ENCODE results near the gene CDX1. TPM values are rescaled to one million over a fixed set of nuclear protein-coding genes. Genes with fewer than 3 reads are reported as not detected.

Gene CDX1
- total RNA-seq, 1 experiment from 2014 or later, result not detected

DNA sequence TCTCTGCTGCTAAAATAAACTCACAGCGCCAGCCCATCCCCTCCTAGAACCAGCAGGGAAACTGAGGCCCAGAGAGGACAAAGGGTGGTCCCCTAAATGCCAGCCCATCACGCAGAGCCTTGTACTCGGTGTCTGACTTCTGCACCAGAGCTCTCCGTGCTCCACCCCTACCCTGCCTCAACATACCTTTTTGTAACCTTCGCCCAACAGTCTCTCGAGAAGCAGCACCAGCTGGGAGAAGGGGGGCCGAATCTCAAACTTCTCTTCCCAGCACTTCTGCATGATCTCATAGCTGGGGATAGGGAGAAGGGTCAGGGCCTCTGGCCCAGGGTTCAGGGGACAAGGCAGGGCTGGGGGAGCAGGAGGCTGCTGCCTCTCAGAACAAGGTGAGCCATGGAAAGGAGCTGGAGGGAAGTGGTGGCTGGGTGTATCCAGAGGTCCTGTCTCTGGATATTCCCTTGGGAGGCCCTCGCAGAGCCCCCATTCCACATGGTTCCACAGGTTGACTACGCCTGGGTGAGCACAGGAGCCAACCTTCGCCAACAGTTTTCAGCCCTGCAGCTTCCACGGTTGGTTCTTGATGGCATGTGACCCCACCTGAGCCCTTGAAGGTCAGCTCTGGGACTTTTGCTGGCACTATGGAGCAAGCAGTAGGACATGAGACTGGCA lies 47.9 kb upstream of the CDX1 start:
- Histone ChIP-seq H4K20me1 (ENCODE audit: low read length) (no peaks in the 10 kb centered on the region), H3K27me3 (ENCODE audit: low read length) (no peaks in the 10 kb centered on the region), H3K27ac (ENCODE audit: low read length) (no peak overlapping the region), H3K36me3 (ENCODE audit: low read depth, low read length) (no peaks in the 10 kb centered on the region), H3K4me1 (ENCODE audit: insufficient read depth, low read length) (no peaks in the 10 kb centered on the region), H3F3A (ENCODE audit: low read length, unreplicated experiment) (no peaks in the 10 kb centered on the region), H3K9me2 (replicated peaks; ENCODE audit: low read length) (no peaks in the 10 kb centered on the region), H3K9ac (ENCODE audit: low read length) (no peak overlapping the region), H3K4me3 (ENCODE audit: low read length) (no peak overlapping the region), H2AFZ (ENCODE audit: low read length) (no peak overlapping the region), H3K9me3 (ENCODE audit: low read length) (no peaks in the 10 kb centered on the region), H3K4me2 (ENCODE audit: low read length) (no peak overlapping the region), H3K79me2 (ENCODE audit: low read length) (no peaks in the 10 kb centered on the region)
- TF ChIP-seq, protein P1, sequence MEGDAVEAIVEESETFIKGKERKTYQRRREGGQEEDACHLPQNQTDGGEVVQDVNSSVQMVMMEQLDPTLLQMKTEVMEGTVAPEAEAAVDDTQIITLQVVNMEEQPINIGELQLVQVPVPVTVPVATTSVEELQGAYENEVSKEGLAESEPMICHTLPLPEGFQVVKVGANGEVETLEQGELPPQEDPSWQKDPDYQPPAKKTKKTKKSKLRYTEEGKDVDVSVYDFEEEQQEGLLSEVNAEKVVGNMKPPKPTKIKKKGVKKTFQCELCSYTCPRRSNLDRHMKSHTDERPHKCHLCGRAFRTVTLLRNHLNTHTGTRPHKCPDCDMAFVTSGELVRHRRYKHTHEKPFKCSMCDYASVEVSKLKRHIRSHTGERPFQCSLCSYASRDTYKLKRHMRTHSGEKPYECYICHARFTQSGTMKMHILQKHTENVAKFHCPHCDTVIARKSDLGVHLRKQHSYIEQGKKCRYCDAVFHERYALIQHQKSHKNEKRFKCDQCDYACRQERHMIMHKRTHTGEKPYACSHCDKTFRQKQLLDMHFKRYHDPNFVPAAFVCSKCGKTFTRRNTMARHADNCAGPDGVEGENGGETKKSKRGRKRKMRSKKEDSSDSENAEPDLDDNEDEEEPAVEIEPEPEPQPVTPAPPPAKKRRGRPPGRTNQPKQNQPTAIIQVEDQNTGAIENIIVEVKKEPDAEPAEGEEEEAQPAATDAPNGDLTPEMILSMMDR (conservative IDR thresholded peaks at IDR 0.05; ENCODE audit: low read depth, low read length), result no peak
- TF ChIP-seq EZH2 (IDR thresholded peaks at IDR 0.05; ENCODE audit: low read length, unreplicated experiment), result no peak
- TF ChIP-seq EZH2phosphoT487 (IDR thresholded peaks at IDR 0.05; ENCODE audit: borderline replicate concordance, low read length), result no peak
- no TSS peak for BruUV-seq (replicated peaks)
- DNase-seq, result no peak
- intact Hi-C loops (cut with micrococcal nuclease), result no loop called here
- ChIA-PET POLR2A (ENCODE audit: unreplicated experiment) (interaction anchor here (0.5 kb wide), 1 partner anchor 150 kb away, joined by 4 read pairs; no protein-coding TSS in a partner anchor), CTCF (no interaction called here)
- no peak for ATAC-seq

DNA sequence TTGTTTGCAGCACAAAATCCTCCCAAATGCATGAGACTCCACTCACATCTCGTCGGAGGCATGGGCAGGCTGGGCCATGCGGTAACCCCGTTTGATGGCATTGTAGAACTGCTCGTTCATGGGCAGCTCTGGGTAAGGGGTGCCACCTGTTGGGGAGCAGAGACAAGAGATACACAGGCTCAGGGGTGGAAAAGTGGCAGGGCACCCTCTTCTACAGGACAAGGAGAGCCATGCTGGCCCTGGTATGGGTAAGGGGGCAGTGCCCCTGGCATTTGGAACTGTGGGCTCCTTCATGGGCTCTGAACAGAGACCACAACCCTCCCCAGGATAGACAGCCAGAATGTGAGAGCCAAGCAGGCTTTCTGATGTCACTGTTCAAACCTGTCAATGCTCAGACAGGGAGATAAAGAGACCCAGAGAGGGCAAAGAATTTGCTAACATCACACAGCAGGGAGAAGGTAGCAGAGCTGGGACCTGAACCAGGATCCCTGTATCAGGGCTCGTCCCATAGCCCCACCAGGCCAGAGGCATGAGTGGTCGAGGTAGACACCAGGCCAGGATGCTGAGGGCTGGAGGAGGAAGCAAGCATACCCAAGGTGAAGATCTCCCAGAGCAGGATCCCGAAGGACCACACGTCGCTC lies 47.0 kb upstream of the CDX1 start:
- Histone ChIP-seq H4K20me1 (ENCODE audit: low read length) (no peaks in the 10 kb centered on the region), H3K4me1 (ENCODE audit: insufficient read depth, low read length) (no peaks in the 10 kb centered on the region), H3K27ac (ENCODE audit: low read length) (no peak overlapping the region), H3K27me3 (ENCODE audit: low read length) (no peaks in the 10 kb centered on the region), H3K9me3 (ENCODE audit: low read length) (no peaks in the 10 kb centered on the region), H3K4me2 (ENCODE audit: low read length) (no peak overlapping the region), H3K79me2 (ENCODE audit: low read length) (no peaks in the 10 kb centered on the region), H3F3A (ENCODE audit: low read length, unreplicated experiment) (no peaks in the 10 kb centered on the region), H3K4me3 (ENCODE audit: low read length) (no peak overlapping the region), H3K36me3 (ENCODE audit: low read depth, low read length) (no peaks in the 10 kb centered on the region), H3K9me2 (replicated peaks; ENCODE audit: low read length) (no peaks in the 10 kb centered on the region), H3K9ac (ENCODE audit: low read length) (no peak overlapping the region), H2AFZ (ENCODE audit: low read length) (no peak overlapping the region)
- DNase-seq, result no peak
- ATAC-seq, result peak; percentile 39; the same call in 1 of the 2 replicates
- intact Hi-C loops (cut with micrococcal nuclease), result no loop called here
- CTCF ChIA-PET, result interaction anchor here (0.6 kb wide), 1 partner anchor 291 kb away, joined by 4 read pairs; no protein-coding TSS in a partner anchor
- no TSS peak for BruUV-seq (replicated peaks)
- TF ChIP-seq, protein P1 (conservative IDR thresholded peaks at IDR 0.05; ENCODE audit: low read depth, low read length), result no peak
- no peak for TF ChIP-seq EZH2phosphoT487 (IDR thresholded peaks at IDR 0.05; ENCODE audit: borderline replicate concordance, low read length)
- TF ChIP-seq EZH2 (IDR thresholded peaks at IDR 0.05; ENCODE audit: low read length, unreplicated experiment), result no peak
- POLR2A ChIA-PET (ENCODE audit: unreplicated experiment), result no interaction called here

DNA sequence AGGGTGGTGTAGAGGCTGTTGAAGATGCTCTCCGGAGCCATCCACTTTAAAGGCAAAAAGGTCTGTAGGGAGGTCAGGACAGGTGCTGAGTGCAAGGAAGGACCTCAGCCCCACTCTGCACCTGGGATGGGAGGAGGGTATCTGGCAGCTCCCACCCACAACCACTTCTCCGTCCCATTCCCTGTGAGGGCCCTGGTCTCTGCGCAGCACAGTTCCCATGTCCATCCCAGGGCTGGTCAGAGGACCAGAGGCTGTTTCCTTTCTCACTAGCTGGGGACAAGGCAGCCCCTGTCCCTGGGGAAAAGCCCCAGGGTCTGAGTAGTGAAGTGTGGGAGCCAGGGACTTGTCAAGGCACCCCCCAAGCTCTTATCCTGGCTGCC lies 46.5 kb upstream of the CDX1 start:
- no TSS peak for BruUV-seq (replicated peaks)
- no peak overlapping the region for H3K27ac ChIP-seq (ENCODE audit: low read length)
- H3K36me3 ChIP-seq (ENCODE audit: low read depth, low read length), result no peaks in the 10 kb centered on the region
- no peak overlapping the region for H3K9ac ChIP-seq (ENCODE audit: low read length)
- H4K20me1 ChIP-seq (ENCODE audit: low read length), result no peaks in the 10 kb centered on the region
- TF ChIP-seq, protein P1 (conservative IDR thresholded peaks at IDR 0.05; ENCODE audit: low read depth, low read length), result no peak
- TF ChIP-seq EZH2phosphoT487 (IDR thresholded peaks at IDR 0.05; ENCODE audit: borderline replicate concordance, low read length) (no peak), EZH2 (IDR thresholded peaks at IDR 0.05; ENCODE audit: low read length, unreplicated experiment) (no peak)
- ChIA-PET CTCF (interaction anchor here (0.6 kb wide), 1 partner anchor 291 kb away, joined by 4 read pairs; no protein-coding TSS in a partner anchor), POLR2A (ENCODE audit: unreplicated experiment) (no interaction called here)
- H3K4me3 ChIP-seq (ENCODE audit: low read length), result no peak overlapping the region
- no peaks in the 10 kb centered on the region for H3F3A ChIP-seq (ENCODE audit: low read length, unreplicated experiment)
- H3K27me3 ChIP-seq (ENCODE audit: low read length), result no peaks in the 10 kb centered on the region
- ATAC-seq (no peak), DNase-seq (no peak)
- no peak overlapping the region for H2AFZ ChIP-seq (ENCODE audit: low read length)
- no peaks in the 10 kb centered on the region for H3K9me3 ChIP-seq (ENCODE audit: low read length)
- H3K4me2 ChIP-seq (ENCODE audit: low read length), result no peak overlapping the region
- intact Hi-C loops (cut with micrococcal nuclease), result no loop called here
- H3K79me2 ChIP-seq (ENCODE audit: low read length), result no peaks in the 10 kb centered on the region
- no peaks in the 10 kb centered on the region for H3K4me1 ChIP-seq (ENCODE audit: insufficient read depth, low read length)
- no peaks in the 10 kb centered on the region for H3K9me2 ChIP-seq (replicated peaks; ENCODE audit: low read length)
